OCI-LY1 (cell line): ENCODE results near the gene TBC1D16.

Experiments
- EZH2 ChIP-seq: fragments of 200-600 bp; sonication (generic), shearing (Covaris generic); IDR thresholded peaks from 2 replicates; pipeline ENCODE4 v1.8.0; 2017; ENCODE audit warnings: borderline replicate concordance, mixed run types, mild to moderate bottlenecking, antibody characterized with exemption, low read length, moderate library complexity, mixed read lengths
- TF ChIP-seq, protein P1 (sequence below): fragments of 200-600 bp; sonication (generic), shearing (Covaris generic); IDR thresholded peaks from 2 replicates; pipeline ENCODE4 v1.5.1; 2017; ENCODE audit warnings: mild to moderate bottlenecking, antibody characterized with exemption, low read length, moderate library complexity, mixed read lengths

DNA sequence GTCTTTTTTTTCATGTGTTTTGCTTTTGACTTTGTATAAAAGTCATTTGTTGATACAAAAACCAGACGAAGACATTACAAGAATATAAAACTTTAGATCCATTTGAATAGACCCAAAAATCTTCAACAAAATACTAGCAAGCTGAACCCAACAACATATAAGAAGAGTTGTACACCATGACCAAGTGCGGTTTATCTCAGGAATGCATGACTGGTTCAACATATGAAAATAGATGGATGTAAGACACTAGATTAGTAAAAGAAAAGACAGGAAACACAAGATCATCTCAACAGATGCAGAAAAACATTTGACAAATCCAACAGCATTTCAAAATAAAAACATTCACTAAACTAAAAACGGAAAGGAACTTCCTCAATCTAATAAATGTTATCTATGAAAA, 69.0 kb downstream of the TBC1D16 start:
- TF ChIP-seq, protein P1, sequence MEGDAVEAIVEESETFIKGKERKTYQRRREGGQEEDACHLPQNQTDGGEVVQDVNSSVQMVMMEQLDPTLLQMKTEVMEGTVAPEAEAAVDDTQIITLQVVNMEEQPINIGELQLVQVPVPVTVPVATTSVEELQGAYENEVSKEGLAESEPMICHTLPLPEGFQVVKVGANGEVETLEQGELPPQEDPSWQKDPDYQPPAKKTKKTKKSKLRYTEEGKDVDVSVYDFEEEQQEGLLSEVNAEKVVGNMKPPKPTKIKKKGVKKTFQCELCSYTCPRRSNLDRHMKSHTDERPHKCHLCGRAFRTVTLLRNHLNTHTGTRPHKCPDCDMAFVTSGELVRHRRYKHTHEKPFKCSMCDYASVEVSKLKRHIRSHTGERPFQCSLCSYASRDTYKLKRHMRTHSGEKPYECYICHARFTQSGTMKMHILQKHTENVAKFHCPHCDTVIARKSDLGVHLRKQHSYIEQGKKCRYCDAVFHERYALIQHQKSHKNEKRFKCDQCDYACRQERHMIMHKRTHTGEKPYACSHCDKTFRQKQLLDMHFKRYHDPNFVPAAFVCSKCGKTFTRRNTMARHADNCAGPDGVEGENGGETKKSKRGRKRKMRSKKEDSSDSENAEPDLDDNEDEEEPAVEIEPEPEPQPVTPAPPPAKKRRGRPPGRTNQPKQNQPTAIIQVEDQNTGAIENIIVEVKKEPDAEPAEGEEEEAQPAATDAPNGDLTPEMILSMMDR: no peak
- no peak for TF ChIP-seq EZH2
